Lower leg skin (tissue), 4 donors: ENCODE measurements around the gene PLEKHG3. TPM values are rescaled to one million over a fixed set of nuclear protein-coding genes. Genes with fewer than 3 reads are reported as not detected.

Experiments
- DNase-seq, 2 donors: peaks; one replicate each; pipeline ENCODE4 v3.0.0-alpha.2; 2019; ENCODE audit warnings: low spot score in 2 of 2
- H3K4me3 ChIP-seq: fragments of 200-600 bp; sonication (generic); 2 replicates; pipeline ENCODE4 v1.5.1; 2017; ENCODE audit warnings: mild to moderate bottlenecking, low read depth; ENCODE audit not compliant: poor library complexity, severe bottlenecking
- CTCF ChIP-seq, 3 donors: fragments of 450-650 bp; IDR thresholded peaks; one replicate each; pipeline ENCODE4 v1.5.1; 2016; ENCODE audit warnings: antibody characterized with exemption in 3 of 3, mild to moderate bottlenecking in 3 of 3, moderate library complexity in 2 of 3
- POLR2A ChIP-seq, 2 donors: fragments of 450-650 bp; IDR thresholded peaks; one replicate each; pipeline ENCODE4 v1.6.1; 2016 to 2017; ENCODE audit warnings: antibody characterized with exemption in 2 of 2, mild to moderate bottlenecking in 1 of 2, moderate library complexity in 1 of 2
- WGBS, 2 donors: methylation state at CpG; one replicate each; pipeline ENCODE4 v1.1.5; 2018; 5-methylcytosine and 5-hydroxymethylcytosine counted together
- intact Hi-C: fragments of 100-400 bp; cut with DNase I; formaldehyde crosslinking; loops from one replicate; pipeline ENCODE4 v1.15.0; 2023; ENCODE audit warnings: low total_unique reads
- total RNA-seq, 4 donors: library from RNA; depleted of rRNA; stranded (reverse); fragments of >200 nt; gene quantifications; one replicate each; pipeline ENCODE4 v1.1.0, GENCODE V29; 2016

Gene PLEKHG3
- total RNA-seq, 4 donors from 2014 or later, result 92.9 to 178 (median 125) TPM

- WGBS, 2 donors, result 77 to 82% methylated on average over 6 of the region's 6 CpGs
- DNase-seq, result no peak
- TF ChIP-seq POLR2A (IDR thresholded peaks at IDR 0.05) (no peak), CTCF (IDR thresholded peaks at IDR 0.05) (no peak)
- intact Hi-C loops, result no loop called here
- H3K4me3 ChIP-seq, result no peak overlapping the region
Observed at GRCh38 chr14:64734990-64735389, 30.8 kb downstream of the PLEKHG3 start.

- 78 to 84% methylated on average over 20 to 25 of the region's 28 CpGs for WGBS, 2 donors
- H3K4me3 ChIP-seq, result no peak overlapping the region
- TF ChIP-seq POLR2A (IDR thresholded peaks at IDR 0.05), result no peak
- no peak for TF ChIP-seq CTCF (IDR thresholded peaks at IDR 0.05)
- intact Hi-C loops, result no loop called here
- no peak for DNase-seq
Observed at GRCh38 chr14:64736271-64737169, 32.3 kb downstream of the PLEKHG3 start.

- 71 to 72% methylated on average over 14 to 17 of the region's 17 CpGs for WGBS, 2 donors
- DNase-seq, result no peak
- intact Hi-C loops, result no loop called here
- H3K4me3 ChIP-seq, result no peak overlapping the region
- TF ChIP-seq POLR2A (IDR thresholded peaks at IDR 0.05), result no peak
- no peak for TF ChIP-seq CTCF (IDR thresholded peaks at IDR 0.05)
Observed at GRCh38 chr14:64737391-64738280, 33.4 kb downstream of the PLEKHG3 start.

- TF ChIP-seq CTCF (IDR thresholded peaks at IDR 0.05) (no peak), POLR2A (IDR thresholded peaks at IDR 0.05) (no peak)
- H3K4me3 ChIP-seq, result no peak overlapping the region
- no peak for DNase-seq
- 76 to 80% methylated on average over 8 to 9 of the region's 9 CpGs for WGBS, 2 donors
- intact Hi-C loops, result no loop called here
Observed at GRCh38 chr14:64738281-64738804, 34.1 kb downstream of the PLEKHG3 start.

- no peak for DNase-seq
- WGBS, 2 donors, result 93 to 98% methylated on average over 14 of the region's 15 CpGs
- TF ChIP-seq POLR2A (IDR thresholded peaks at IDR 0.05), result no peak
- no peak for TF ChIP-seq CTCF (IDR thresholded peaks at IDR 0.05)
Observed at GRCh38 chr14:64741200-64741599, 37.0 kb downstream of the PLEKHG3 start.

More at GRCh38 chr14:64741200-64741599, 37.0 kb downstream of the PLEKHG3 start:
- intact Hi-C loops, result no loop called here
- no peak overlapping the region for H3K4me3 ChIP-seq
